ENCODE results near the gene FAM24B. TPM values are rescaled to one million over a fixed set of nuclear protein-coding genes. Genes with fewer than 3 reads are reported as not detected.
"Not testable (repeated sequence)": the region's sequence is repeated elsewhere in the genome, so short reads cannot be mapped to it uniquely, and the experiment has no call there.

The FAM24B gene
- total RNA-seq, 1 experiment from 2014 or later, result 19.0 TPM

- Mint-ChIP-seq H3K27me3 (ENCODE audit: insufficient read depth, unreplicated experiment) (no peaks in the 10 kb centered on the region), H3K4me3 (ENCODE audit: unreplicated experiment) (no peak overlapping the region), H3K9me3 (ENCODE audit: unreplicated experiment) (peaks cover 22% of the 10 kb centered on the region), H3K4me1 (ENCODE audit: low read depth, unreplicated experiment) (peaks cover 18% of the 10 kb centered on the region), H3K36me3 (ENCODE audit: insufficient read depth, unreplicated experiment) (peaks cover 24% of the 10 kb centered on the region), H3K27ac (ENCODE audit: unreplicated experiment) (no peak overlapping the region)
- intact Hi-C loops (cut with micrococcal nuclease; ENCODE audit: unreplicated experiment), result no loop called here
- no peak overlapping the region for H3K4me3 ChIP-seq (ENCODE audit: low read depth, low read length)
- DNase-seq, result no peak
- H3K27me3 ChIP-seq (replicated peaks; ENCODE audit: control insufficient read depth, insufficient read depth, low read length), result no peaks in the 10 kb centered on the region
- ChIA-PET POLR2A (no interaction called here), CTCF (no interaction called here)
- peaks cover 8% of the 10 kb centered on the region; the same call in 1 of the 2 replicates for H3K9me3 ChIP-seq
- no peak for TF ChIP-seq CTCF (IDR thresholded peaks at IDR 0.05; ENCODE audit: insufficient read depth in 1 of 2, low read depth in 1 of 2, low read length in 1 of 2, severe bottlenecking in 1 of 2, unreplicated experiment in 1 of 2)
- BruUV-seq (replicated peaks), result no TSS peak
- H3K36me3 ChIP-seq (ENCODE audit: control insufficient read depth, insufficient read depth, low read length), result peaks cover 3% of the 10 kb centered on the region
- peaks cover 38% of the 10 kb centered on the region for H3K4me1 ChIP-seq
These were observed 15.9 kb downstream of the FAM24B start for GRCh38 chr10:122863216-122864193.

- H3K36me3 Mint-ChIP-seq (ENCODE audit: insufficient read depth, unreplicated experiment), result peaks cover 22% of the 10 kb centered on the region
- no peak overlapping the region for H3K27ac Mint-ChIP-seq (ENCODE audit: unreplicated experiment)
- Histone ChIP-seq H3K9me3 (no peaks in the 10 kb centered on the region; the same call in 1 of the 2 replicates), H3K4me1 (peaks cover 38% of the 10 kb centered on the region), H3K4me3 (ENCODE audit: low read depth, low read length) (no peak overlapping the region), H3K27me3 (replicated peaks; ENCODE audit: control insufficient read depth, insufficient read depth, low read length) (no peaks in the 10 kb centered on the region), H3K36me3 (ENCODE audit: control insufficient read depth, insufficient read depth, low read length) (peaks cover 3% of the 10 kb centered on the region)
- H3K4me1 Mint-ChIP-seq (ENCODE audit: low read depth, unreplicated experiment), result peaks cover 15% of the 10 kb centered on the region
- H3K27me3 Mint-ChIP-seq (ENCODE audit: insufficient read depth, unreplicated experiment), result no peaks in the 10 kb centered on the region
- TF ChIP-seq CTCF (IDR thresholded peaks at IDR 0.05; ENCODE audit: insufficient read depth in 1 of 2, low read depth in 1 of 2, low read length in 1 of 2, severe bottlenecking in 1 of 2, unreplicated experiment in 1 of 2), result no peak
- BruUV-seq (replicated peaks), result no TSS peak
- intact Hi-C loops (cut with micrococcal nuclease; ENCODE audit: unreplicated experiment), result no loop called here
- ChIA-PET POLR2A (no interaction called here), CTCF (no interaction called here)
- DNase-seq, result no peak
- no peak overlapping the region for H3K4me3 Mint-ChIP-seq (ENCODE audit: unreplicated experiment)
- H3K9me3 Mint-ChIP-seq (ENCODE audit: unreplicated experiment), result peaks cover 9% of the 10 kb centered on the region
These were observed 17.6 kb downstream of the FAM24B start for GRCh38 chr10:122861711-122862161.

- Histone ChIP-seq H3K9me3 (no peaks in the 10 kb centered on the region), H3K4me1 (peaks cover 27% of the 10 kb centered on the region), H3K36me3 (ENCODE audit: control insufficient read depth, insufficient read depth, low read length) (peaks cover 4% of the 10 kb centered on the region), H3K27me3 (replicated peaks; ENCODE audit: control insufficient read depth, insufficient read depth, low read length) (no peaks in the 10 kb centered on the region), H3K4me3 (ENCODE audit: low read depth, low read length) (no peak overlapping the region)
- POLR2A ChIA-PET, result no interaction called here
- CTCF ChIA-PET, result no interaction called here
- no peak overlapping the region for H3K4me3 Mint-ChIP-seq (ENCODE audit: unreplicated experiment)
- DNase-seq, result no peak
- H3K36me3 Mint-ChIP-seq (ENCODE audit: insufficient read depth, unreplicated experiment), result peaks cover 19% of the 10 kb centered on the region
- intact Hi-C loops (cut with micrococcal nuclease; ENCODE audit: unreplicated experiment), result no loop called here
- no peak overlapping the region for H3K27ac Mint-ChIP-seq (ENCODE audit: unreplicated experiment)
- no peaks in the 10 kb centered on the region for H3K9me3 Mint-ChIP-seq (ENCODE audit: unreplicated experiment)
- H3K27me3 Mint-ChIP-seq (ENCODE audit: insufficient read depth, unreplicated experiment), result no peaks in the 10 kb centered on the region
- no peak for TF ChIP-seq CTCF (IDR thresholded peaks at IDR 0.05; ENCODE audit: insufficient read depth in 1 of 2, low read depth in 1 of 2, low read length in 1 of 2, severe bottlenecking in 1 of 2, unreplicated experiment in 1 of 2)
- H3K4me1 Mint-ChIP-seq (ENCODE audit: low read depth, unreplicated experiment), result peaks cover 8% of the 10 kb centered on the region
- no TSS peak for BruUV-seq (replicated peaks)
These were observed 19.9 kb downstream of the FAM24B start for GRCh38 chr10:122859527-122859926.

GRCh38 chr10:122858042-122858441, 21.3 kb downstream of the FAM24B start:
- H3K27me3 ChIP-seq (replicated peaks; ENCODE audit: control insufficient read depth, insufficient read depth, low read length); H3K9me3 Mint-ChIP-seq (ENCODE audit: unreplicated experiment); H3K27ac Mint-ChIP-seq (ENCODE audit: unreplicated experiment); intact Hi-C loops (cut with micrococcal nuclease; ENCODE audit: unreplicated experiment); H3K4me3 Mint-ChIP-seq (ENCODE audit: unreplicated experiment); BruUV-seq (replicated peaks); DNase-seq; H3K4me3 ChIP-seq (ENCODE audit: low read depth, low read length); H3K9me3 ChIP-seq; H3K27me3 Mint-ChIP-seq (ENCODE audit: insufficient read depth, unreplicated experiment); H3K36me3 ChIP-seq (ENCODE audit: control insufficient read depth, insufficient read depth, low read length); CTCF ChIA-PET; POLR2A ChIA-PET: not testable (repeated sequence)
- Mint-ChIP-seq H3K4me1 (ENCODE audit: low read depth, unreplicated experiment) (peaks cover 13% of the 10 kb centered on the region), H3K36me3 (ENCODE audit: insufficient read depth, unreplicated experiment) (peaks cover 22% of the 10 kb centered on the region)
- peaks cover 19% of the 10 kb centered on the region for H3K4me1 ChIP-seq

Data from Caco-2 (cell line).